Dermis microvascular lymphatic vessel endothelial cell (primary cell): ENCODE data around the gene FCRL6. TPM values are rescaled to one million over a fixed set of nuclear protein-coding genes. Genes with fewer than 3 reads are reported as not detected.

ENCODE experiments used
- DNase-seq, 2 donors: peaks; one replicate each; pipeline versions ENCODE4 v3.0.0 to v3.0.0-alpha.2; 2010; ENCODE audit warnings: low read depth in 2 of 2
- total RNA-seq: library from RNA; depleted of rRNA; stranded (reverse); fragments of >200 nt; gene quantifications from 2 replicates; pipeline ENCODE4 v1.2.1, GENCODE V29; 2014

The FCRL6 gene
- total RNA-seq, 1 donor from 2014 or later = not detected

DNA sequence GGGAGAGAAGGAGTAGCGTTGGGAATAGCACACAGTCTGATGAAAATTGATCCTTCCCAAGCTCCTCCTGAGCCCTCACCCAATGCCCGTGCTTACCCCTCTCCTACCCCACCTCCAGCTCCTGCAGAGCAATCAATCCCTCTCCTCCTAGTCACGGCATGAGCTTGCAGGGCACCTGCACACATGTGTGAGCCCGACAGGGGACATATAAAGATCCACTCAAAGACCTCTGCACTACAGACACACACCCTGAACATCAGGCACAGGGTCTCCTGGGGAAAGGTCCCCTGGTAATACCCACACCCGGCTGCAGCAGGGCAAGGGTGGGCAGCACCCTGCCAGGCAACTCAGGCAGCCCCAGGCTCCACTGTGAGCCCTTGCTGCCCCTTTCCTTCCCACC lies 59.9 kb downstream of the FCRL6 start:
- DNase-seq = no peak

DNA sequence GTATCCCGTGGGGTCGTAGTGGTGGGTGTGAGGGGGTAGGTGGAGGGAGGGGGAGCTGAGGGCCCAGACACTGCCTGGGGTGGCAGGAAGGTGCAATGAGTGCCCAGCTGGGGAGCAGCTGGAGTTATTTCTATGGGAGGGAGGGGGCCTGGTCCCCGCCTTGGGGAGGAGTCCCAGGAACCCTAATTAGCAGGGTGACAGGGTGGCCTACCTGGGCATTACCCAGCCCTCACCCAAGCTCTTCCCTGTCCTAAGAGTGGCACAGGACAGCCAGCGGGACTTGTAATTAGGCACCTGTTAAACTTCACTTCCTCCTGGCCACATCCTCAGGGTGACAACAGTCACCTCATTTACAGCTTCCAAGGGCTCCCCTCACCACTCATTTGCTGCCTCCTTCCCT lies 60.4 kb downstream of the FCRL6 start, which contains the start of gene VSIG8:
VSIG8 (minus strand) TSS at position 101 of the 400 bp plus-strand sequence. CDS start 136 bp downstream, outside the sequence.
- DNase-seq = no peak

GRCh38 chr1:159864262-159864661 lies 62.1 kb downstream of the FCRL6 start:
- DNase-seq = no peak

Other genes with a start within 250 kb of the FCRL6 start
- gene APCS, start 214.5 kb upstream of the FCRL6 start, total RNA-seq = not detected in 2 replicates
- not detected in 2 replicates for gene CRP, start 87.8 kb upstream of the FCRL6 start, total RNA-seq
- gene DUSP23, start 21.4 kb upstream of the FCRL6 start, total RNA-seq = 14.9 and 18.1 TPM in 2 replicates
- gene SLAMF8, start 24.5 kb downstream of the FCRL6 start, total RNA-seq = not detected in 2 replicates
- gene VSIG8, start 60.3 kb downstream of the FCRL6 start, total RNA-seq = not detected in 2 replicates
- 0.13 and 0.51 TPM in 2 replicates for gene CFAP45, start 97.8 kb downstream of the FCRL6 start, total RNA-seq
- gene TAGLN2, start 123.1 kb downstream of the FCRL6 start, total RNA-seq = 136 and 182 TPM in 2 replicates
- not detected in 2 replicates for gene IGSF9, start 143.3 kb downstream of the FCRL6 start, total RNA-seq
- not detected in 2 replicates for gene SLAMF9, start 151.9 kb downstream of the FCRL6 start, total RNA-seq
- gene PIGM, start 229.6 kb downstream of the FCRL6 start, total RNA-seq = 2.3 and 3.5 TPM in 2 replicates